IMR-90 (cell line): Measurements from ENCODE around the gene SUN1. TPM values are rescaled to one million over a fixed set of nuclear protein-coding genes. Genes with fewer than 3 reads are reported as not detected.

Source experiments
- ATAC-seq: fragments of 200-7000 bp; cut with Tn5 transposase; 2 replicates; pipeline ENCODE4 v1.9.1; 2020; ENCODE audit warnings: low read depth, mild to moderate bottlenecking, moderate library complexity
- BruUV-seq: library from RNA; stranded (reverse); fragments of 400-500 nt; replicated peaks from 2 replicates; lab custom pipeline; 2021; lab: Mats Ljungman, UMichigan
- CTCF ChIA-PET: fragments of 300-600 bp; formaldehyde crosslinking; extraction: SDS; loops from one replicate; lab custom pipeline; 2021; ENCODE audit warnings: antibody characterized with exemption; lab: Yijun Ruan, JAX
- POLR2A ChIA-PET: fragments of 300-600 bp; sonication (Branson Sonifier 250); formaldehyde crosslinking; loops from one replicate; lab custom pipeline; 2022; ENCODE audit warnings: antibody characterized with exemption; ENCODE audit not compliant: unreplicated experiment; lab: Charles Lee
- DNase-seq: peaks from one replicate; pipeline ENCODE4 v3.0.0; 2013
- H2AFZ ChIP-seq: replicated peaks from 2 replicates; pipeline ENCODE3; 2013; ENCODE audit warnings: low read length, mild to moderate bottlenecking; ENCODE audit not compliant: poor library complexity
- H2AK5ac ChIP-seq: 2 replicates; pipeline ENCODE4 v1.6.1; 2013; ENCODE audit warnings: low read depth, low read length, inconsistent platforms
- H2AK9ac ChIP-seq: replicated peaks from 2 replicates; pipeline ENCODE3; 2013; ENCODE audit warnings: mild to moderate bottlenecking, low read depth, low read length, moderate library complexity; ENCODE audit not compliant: poor library complexity
- H2BK120ac ChIP-seq: 2 replicates; pipeline ENCODE4 v1.6.1; 2013; ENCODE audit warnings: low read depth, low read length, inconsistent platforms
- H2BK15ac ChIP-seq: 3 replicates; pipeline ENCODE4 v1.6.1; 2013; ENCODE audit warnings: low read depth, low read length, inconsistent platforms
- H2BK20ac ChIP-seq: 2 replicates; pipeline ENCODE4 v1.6.1; 2013; ENCODE audit warnings: low read depth, mild to moderate bottlenecking, inconsistent platforms, low read length, moderate library complexity
- H2BK5ac ChIP-seq: 2 replicates; pipeline ENCODE4 v1.6.1; 2013; ENCODE audit warnings: mild to moderate bottlenecking, low read depth, low read length, inconsistent platforms; ENCODE audit not compliant: poor library complexity, severe bottlenecking
- H3K14ac ChIP-seq: replicated peaks from 2 replicates; pipeline ENCODE4 v1.6.1; 2013; ENCODE audit warnings: low read depth, low read length, inconsistent platforms
- H3K18ac ChIP-seq: 2 replicates; pipeline ENCODE4 v1.6.1; 2013; ENCODE audit warnings: low read depth, low read length, control low read depth
- H3K23ac ChIP-seq: 2 replicates; pipeline ENCODE4 v1.6.1; 2013; ENCODE audit warnings: low read depth, low read length, inconsistent platforms
- H3K27ac ChIP-seq: 2 replicates; pipeline ENCODE4 v1.5.1; 2013; ENCODE audit warnings: mild to moderate bottlenecking, control low read depth, low read length; ENCODE audit not compliant: insufficient read depth
- H3K27me3 ChIP-seq: 2 replicates; pipeline ENCODE4 v1.6.1; 2013; ENCODE audit warnings: low read length; ENCODE audit not compliant: control insufficient read depth, insufficient read depth
- H3K36me3 ChIP-seq: 2 replicates; pipeline ENCODE4 v1.6.1; 2013; ENCODE audit warnings: low read length, mixed read lengths; ENCODE audit not compliant: control insufficient read depth, insufficient read depth
- H3K4ac ChIP-seq: 2 replicates; pipeline ENCODE4 v1.6.1; 2013; ENCODE audit warnings: low read depth, low read length, inconsistent platforms
- H3K4me1 ChIP-seq: 2 replicates; pipeline ENCODE4 v1.6.1; 2013; ENCODE audit warnings: low read length, mixed read lengths; ENCODE audit not compliant: control insufficient read depth, insufficient read depth
- H3K4me2 ChIP-seq: 2 replicates; pipeline ENCODE4 v1.6.1; 2013; ENCODE audit warnings: low read depth, mild to moderate bottlenecking, control low read depth, low read length, moderate library complexity
- H3K4me3 ChIP-seq: 2 replicates; pipeline ENCODE4 v1.5.1; 2013; ENCODE audit warnings: low read depth, mild to moderate bottlenecking, control low read depth, low read length, moderate library complexity; ENCODE audit not compliant: insufficient read depth
- H3K56ac ChIP-seq: 2 replicates; pipeline ENCODE4 v1.6.1; 2013; ENCODE audit warnings: low read length, inconsistent platforms; ENCODE audit not compliant: insufficient read depth; ENCODE audit errors: extremely low read depth
- H3K79me1 ChIP-seq, 2 experiments: 2 replicates each; pipeline ENCODE4 v1.6.1; 2013; ENCODE audit warnings: low read length in 2 of 2, inconsistent platforms in 1 of 2, low read depth in 1 of 2
- H3K9ac ChIP-seq: 2 replicates; pipeline ENCODE4 v1.6.1; 2013; ENCODE audit warnings: low read depth, low read length, control low read depth
- H3K9me1 ChIP-seq: 2 replicates; pipeline ENCODE4 v1.6.1; 2013; ENCODE audit warnings: low read length, inconsistent platforms; ENCODE audit not compliant: insufficient read depth
- H3K9me3 ChIP-seq: 2 replicates; pipeline ENCODE4 v1.6.1; 2013; ENCODE audit warnings: low read length; ENCODE audit not compliant: control insufficient read depth, insufficient read depth
- H4K20me1 ChIP-seq: 2 replicates; pipeline ENCODE4 v1.6.1; 2013; ENCODE audit warnings: low read length, inconsistent platforms; ENCODE audit not compliant: insufficient read depth
- H4K5ac ChIP-seq: 2 replicates; pipeline ENCODE4 v1.6.1; 2013; ENCODE audit warnings: mild to moderate bottlenecking, low read depth, low read length, control low read depth
- H4K8ac ChIP-seq, 2 experiments: 2 replicates each; pipeline ENCODE4 v1.6.1; 2013; ENCODE audit warnings: low read depth in 2 of 2, low read length in 2 of 2, control low read depth in 1 of 2, inconsistent platforms in 1 of 2
- H4K91ac ChIP-seq: 2 replicates; pipeline ENCODE4 v1.6.1; 2013; ENCODE audit warnings: low read depth, low read length, inconsistent platforms; ENCODE audit not compliant: insufficient read depth
- BHLHE40 ChIP-seq: fragments of 150-350 bp; IDR thresholded peaks from 2 replicates; pipeline ENCODE4 v1.6.1; 2016; ENCODE audit warnings: mild to moderate bottlenecking, low read depth, low read length
- CEBPB ChIP-seq: IDR thresholded peaks from 2 replicates; pipeline ENCODE4 v1.6.1; 2012; ENCODE audit warnings: low read depth, low read length, improper control_type of control experiment
- CHD1 ChIP-seq: IDR thresholded peaks from 2 replicates; pipeline ENCODE4 v1.6.1; 2012; ENCODE audit warnings: low read depth, low read length, improper control_type of control experiment
- CTCF ChIP-seq: conservative IDR thresholded peaks from 2 replicates; pipeline ENCODE4 v1.5.1; 2012; ENCODE audit warnings: mild to moderate bottlenecking, low read depth, low read length, improper control_type of control experiment
- ELK1 ChIP-seq: fragments of 150-350 bp; IDR thresholded peaks from 2 replicates; pipeline ENCODE4 v1.6.1; 2016; ENCODE audit warnings: low read depth, mild to moderate bottlenecking, low read length, moderate library complexity, borderline replicate concordance
- MAFK ChIP-seq: IDR thresholded peaks from 2 replicates; pipeline ENCODE4 v1.6.1; 2012; ENCODE audit warnings: low read depth, low read length, improper control_type of control experiment
- RCOR1 ChIP-seq: IDR thresholded peaks from 2 replicates; pipeline ENCODE4 v1.6.1; 2012; ENCODE audit warnings: mild to moderate bottlenecking, low read length, improper control_type of control experiment; ENCODE audit not compliant: insufficient replicate concordance
- RFX5 ChIP-seq: IDR thresholded peaks from 2 replicates; pipeline ENCODE4 v1.8.0; 2012; ENCODE audit warnings: low read depth, mild to moderate bottlenecking, low read length, moderate library complexity
- SMC3 ChIP-seq: fragments of 150-350 bp; IDR thresholded peaks from 2 replicates; pipeline ENCODE4 v1.6.1; 2016; ENCODE audit warnings: low read depth, mild to moderate bottlenecking, antibody characterized with exemption, low read length, moderate library complexity
- USF2 ChIP-seq: fragments of 150-350 bp; IDR thresholded peaks from 2 replicates; pipeline ENCODE4 v1.6.1; 2017; ENCODE audit warnings: mild to moderate bottlenecking, antibody characterized with exemption, low read length, low read depth
- whole genome bisulfite sequencing, 2 experiments: methylation state at CpG; one replicate each; pipeline versions ENCODE4 v1.1.5 to v1.1.7; 2013; ENCODE audit warnings: missing lambda C conversion rate in 2 of 2; ENCODE audit not compliant: insufficient read length in 1 of 2; ENCODE audit errors: extremely low coverage in 2 of 2; 5-methylcytosine and 5-hydroxymethylcytosine counted together
- dilution Hi-C: fragments of 300-500 bp; cut with HindIII; formaldehyde crosslinking; loops from one replicate; pipeline ENCODE4 v1.14.3; 2018; ENCODE audit warnings: low sequenced_read_pairs; ENCODE audit not compliant: unreplicated experiment
- in situ Hi-C: fragments of 300-500 bp; cut with MboI; formaldehyde crosslinking; loops from 3 replicates; pipeline ENCODE4 v1.14.3; 2019; ENCODE audit warnings: low sequenced_read_pairs, inconsistent platforms, mixed read lengths
- intact Hi-C: fragments of 100-400 bp; cut with micrococcal nuclease; formaldehyde crosslinking; loops from 2 replicates; pipeline ENCODE4 v1.10.0; 2022
- polyA plus RNA-seq, 3 experiments: library from polyadenylated mRNA; depleted of rRNA; stranded (reverse); fragments of >200 nt; gene quantifications; 2 replicates each; pipeline ENCODE4 v1.2.3, GENCODE V29; 2012; ENCODE audit warnings: low replicate concordance in 1 of 3
- total RNA-seq: library from RNA; depleted of rRNA; stranded (reverse); fragments of >200 nt; gene quantifications from 2 replicates; pipeline ENCODE4 v1.2.3, GENCODE V29; 2012

The SUN1 gene
- total and polyA plus RNA-seq, 2 of the 4 experiments (the other 2 are of a cell fraction): 113 to 239 TPM

GRCh38 chr7:879093-879492, 46.8 kb downstream of the SUN1 start (continued):
- TF ChIP-seq CTCF (no peak), CEBPB (no peak)

- ChIA-PET CTCF (no interaction called here), POLR2A (no interaction called here)
- dilution Hi-C loops: no loop called here
- no peak for TF ChIP-seq USF2
- no peak for TF ChIP-seq CTCF
- no peak for TF ChIP-seq SMC3
- TF ChIP-seq RFX5: no peak
- TF ChIP-seq ELK1: no peak
- no peak for TF ChIP-seq BHLHE40
- TF ChIP-seq CHD1: no peak
- no peak for TF ChIP-seq MAFK
- no peak for TF ChIP-seq RCOR1
- TF ChIP-seq CEBPB: no peak
These were observed 47.4 kb downstream of the SUN1 start for GRCh38 chr7:879706-880105.

More at GRCh38 chr7:879706-880105, 47.4 kb downstream of the SUN1 start:
- DNase-seq: no peak
- Histone ChIP-seq H3K79me1 (peaks cover 4 to 69% of the 10 kb centered on the region in 2 experiments), H3K4ac (no peak overlapping the region), H3K18ac (no peak overlapping the region), H3K9ac (no peak overlapping the region), H4K20me1 (peaks cover 50% of the 10 kb centered on the region), H3K27ac (no peak overlapping the region), H3K9me3 (no peaks in the 10 kb centered on the region), H3K36me3 (peaks cover 8% of the 10 kb centered on the region), H2BK120ac (no peak overlapping the region), H4K8ac (no peak overlapping the region), H3K23ac (no peak overlapping the region), H3K14ac (no peak overlapping the region), H2BK5ac (no peak overlapping the region), H3K56ac (no peak overlapping the region), H2AK9ac (no peak overlapping the region), H3K4me3 (no peak overlapping the region), H3K4me1 (peaks cover 4% of the 10 kb centered on the region), H2AK5ac (no peak overlapping the region), H2AFZ (no peak overlapping the region), H3K27me3 (no peaks in the 10 kb centered on the region), H4K5ac (no peak overlapping the region), H2BK15ac (no peak overlapping the region), H2BK20ac (no peak overlapping the region), H3K4me2 (no peak overlapping the region), H4K91ac (no peak overlapping the region), H3K9me1 (peaks cover 9% of the 10 kb centered on the region)
- intact Hi-C loops (loop anchor here (10.0 kb wide), 1 partner anchor 365 kb away; the partner anchor contains the start of gene PDGFA), in situ Hi-C loops (loop anchor here (10.0 kb wide), 1 partner anchor 345 kb away; no protein-coding TSS in a partner anchor)
- WGBS, 2 experiments: 80% methylated on average over 4 of the region's 14 CpGs; no CpG with 5 or more reads in 1 of the 2 experiments
- no peak for ATAC-seq
- no TSS peak for BruUV-seq
